Cerebellar nuclear complex (tissue), 1 donor: ENCODE measurements around the gene IRF1.
"Not testable (repeated sequence)": the region's sequence is repeated elsewhere in the genome, so short reads cannot be mapped to it uniquely, and the experiment has no call there.

Experiments used
- DNase-seq, 2 experiments: peaks; one replicate each; lab custom pipeline; 2025; lab: John Stamatoyannopoulos, UW

IRF1 gene

GRCh38 chr5:132438917-132439316 is 51.7 kb downstream of the IRF1 start:
- no peak for DNase-seq

DNA sequence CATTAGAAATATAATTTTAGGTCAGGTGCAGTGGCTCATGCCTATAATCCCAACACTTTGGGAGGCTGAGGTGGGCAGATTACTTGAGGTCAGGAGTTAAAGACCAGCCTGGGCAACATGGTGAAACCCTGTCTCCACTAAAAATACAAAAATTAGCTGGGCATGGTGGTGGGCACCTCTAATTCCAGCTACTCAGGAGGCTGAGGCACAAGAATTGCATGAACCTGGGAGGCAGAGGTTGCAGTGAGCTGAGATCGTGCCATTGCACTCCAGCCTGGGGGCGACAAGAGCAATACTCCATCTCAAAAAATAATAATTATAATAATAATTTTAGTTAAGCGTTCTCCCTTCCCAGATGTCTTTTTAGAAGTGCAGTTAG is 52.3 kb downstream of the IRF1 start:
- not testable (repeated sequence) for DNase-seq

DNA sequence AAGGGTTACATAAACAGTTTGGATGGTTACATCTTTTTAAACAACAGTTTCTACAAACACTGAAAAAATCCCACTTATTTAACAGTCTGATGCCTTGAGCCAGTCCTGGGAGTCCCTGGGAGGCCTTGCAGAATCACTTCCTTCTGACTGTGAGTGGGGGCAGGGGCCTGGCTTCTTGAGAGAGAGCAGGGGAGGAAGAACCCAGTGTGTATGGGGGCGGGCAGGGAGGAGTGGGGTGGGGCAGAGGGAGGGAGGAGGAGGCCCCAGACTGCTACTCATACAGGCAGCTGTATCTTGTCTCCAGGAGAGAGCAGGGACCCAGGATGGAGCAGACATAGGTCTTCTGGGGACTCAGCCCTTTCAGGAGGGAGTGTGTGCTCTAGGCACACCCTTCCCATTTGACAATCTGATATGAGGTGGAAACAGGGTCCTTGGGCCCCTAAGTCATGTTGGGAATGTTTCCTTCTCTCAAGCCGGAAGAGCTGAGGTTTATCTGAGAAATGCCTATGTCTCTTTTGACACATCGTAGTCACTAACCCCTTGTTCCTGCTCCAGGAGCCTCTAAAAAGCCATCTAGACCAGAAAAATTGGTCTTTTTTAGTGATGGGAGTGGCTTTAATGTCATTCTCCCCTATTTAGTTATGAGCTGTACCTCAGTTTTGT is 52.8 kb downstream of the IRF1 start:
- DNase-seq: no peak

GRCh38 chr5:132436936-132437335 is 53.6 kb downstream of the IRF1 start:
- no peak for DNase-seq

DNA sequence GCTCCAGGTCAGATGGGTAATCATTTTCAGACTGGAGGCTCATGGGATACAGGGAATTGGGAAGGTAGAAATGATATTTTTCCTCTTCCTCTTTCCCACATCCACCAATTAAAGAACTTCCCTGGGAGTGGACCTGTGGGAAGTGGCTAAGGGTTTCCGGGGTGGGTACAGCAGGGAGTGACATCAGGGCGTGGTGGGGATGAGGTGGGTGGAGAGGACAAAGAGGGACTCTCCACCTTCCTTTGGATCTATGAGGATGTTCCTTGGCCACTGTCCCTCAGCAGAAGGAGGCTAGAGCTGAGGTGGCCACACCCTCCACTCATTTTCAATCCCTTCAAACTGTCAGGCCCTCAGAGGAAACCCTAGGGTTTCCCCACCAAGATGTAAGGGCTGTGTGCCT is 54.7 kb downstream of the IRF1 start:
- DNase-seq: no peak

DNA sequence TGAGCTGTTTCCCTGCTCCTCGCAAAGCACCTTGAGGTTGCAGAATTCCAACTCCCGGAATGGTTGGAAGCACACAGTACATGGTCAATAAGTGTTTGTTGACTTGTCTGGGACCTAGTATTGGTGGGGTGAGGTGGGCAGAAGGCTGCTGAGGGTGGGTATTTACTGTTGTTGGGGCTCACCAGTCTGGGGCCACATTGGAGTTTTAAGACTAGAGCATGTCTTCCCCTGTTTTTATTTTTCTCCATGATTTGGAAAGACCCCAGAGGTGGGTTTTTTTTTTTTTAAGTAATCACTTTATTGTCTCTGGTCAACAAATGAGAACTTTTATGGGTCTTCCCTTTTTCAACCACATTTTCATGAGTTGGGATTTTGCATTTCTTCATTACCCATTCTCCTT is 55.1 kb downstream of the IRF1 start:
- no peak for DNase-seq

GRCh38 chr5:132434416-132435286 is 55.9 kb downstream of the IRF1 start:
- DNase-seq: no peak

DNA sequence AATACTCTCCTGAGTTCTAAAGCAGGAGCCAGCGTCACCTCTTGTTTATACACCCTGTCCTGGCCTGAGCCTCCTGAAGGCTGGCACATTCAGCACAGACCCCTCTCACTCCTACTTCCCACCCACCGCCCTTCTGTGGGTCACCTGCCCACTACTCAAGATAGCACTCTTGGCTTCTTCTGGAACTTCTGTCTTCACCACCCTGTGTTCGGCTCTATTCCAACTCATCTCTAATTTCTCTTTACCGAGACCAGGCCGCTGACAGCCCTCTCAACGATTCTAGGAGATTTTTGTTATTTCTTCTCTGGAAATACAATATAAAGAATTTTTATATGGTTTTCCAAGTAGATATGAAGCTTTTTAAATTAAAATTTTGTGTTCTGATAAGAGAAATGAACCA is 57.4 kb downstream of the IRF1 start:
- DNase-seq: no peak

DNA sequence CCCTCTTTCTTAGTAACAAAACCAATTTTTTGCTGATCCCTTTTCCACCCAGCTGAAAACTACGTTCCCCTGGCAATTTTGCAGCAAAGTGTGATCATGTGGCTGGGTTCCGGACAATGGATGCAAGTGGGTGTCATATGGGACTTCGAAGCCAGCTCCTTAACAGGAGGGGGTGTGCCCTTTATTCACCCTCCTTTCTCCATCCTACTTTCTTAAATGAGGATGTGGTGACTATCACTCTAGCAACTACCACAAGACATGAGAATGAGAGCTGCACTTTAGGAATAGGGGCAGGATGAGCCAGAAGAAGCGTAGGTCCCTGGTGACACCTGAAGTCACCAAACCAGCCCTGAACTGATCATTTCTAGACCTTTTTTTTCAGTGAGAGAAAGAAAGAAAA is 58.9 kb downstream of the IRF1 start:
- no peak for DNase-seq
